T47D (cell line): ENCODE measurements around the gene TNN.
"Not testable (repeated sequence)": the region's sequence is repeated elsewhere in the genome, so short reads cannot be mapped to it uniquely, and the experiment has no call there.

ENCODE experiments used
- DNase-seq, 2 experiments: peaks; one replicate each; pipeline versions ENCODE4 v3.0.0 to v3.0.0-alpha.2; 2011 to 2012; ENCODE audit warnings: low read depth in 1 of 2, low spot score in 1 of 2
- JUND ChIP-seq: IDR thresholded peaks from 2 replicates; pipeline ENCODE4 v1.6.1; 2012; ENCODE audit warnings: low read depth
- in situ Hi-C: cut with HindIII; loops from 2 replicates; pipeline ENCODE4 v1.10.0; 2016; ENCODE audit warnings: low sequenced_read_pairs, low pct_unique_long_range_greater_than_20kb

The TNN gene

GRCh38 chr1:175077356-175078030, 9.9 kb downstream of the TNN start:
- TF ChIP-seq JUND, result no peak
- in situ Hi-C loops, result no loop called here
- DNase-seq, result no peak

- no peak for DNase-seq
- in situ Hi-C loops, result no loop called here
- no peak for TF ChIP-seq JUND
Measured at GRCh38 chr1:175078629-175079028, 11.0 kb downstream of the TNN start.

- no peak for DNase-seq
- in situ Hi-C loops, result no loop called here
- TF ChIP-seq JUND, result no peak
Measured at GRCh38 chr1:175079338-175079737, 11.7 kb downstream of the TNN start.

GRCh38 chr1:175080030-175080429, 12.4 kb downstream of the TNN start:
- in situ Hi-C loops, result no loop called here
- DNase-seq, result no peak
- no peak for TF ChIP-seq JUND

- no peak for TF ChIP-seq JUND
- DNase-seq, result no peak
- in situ Hi-C loops, result no loop called here
Measured at GRCh38 chr1:175081983-175082382, 14.3 kb downstream of the TNN start.

GRCh38 chr1:175088525-175088951, 20.9 kb downstream of the TNN start:
- no peak for TF ChIP-seq JUND
- in situ Hi-C loops, result no loop called here
- no peak for DNase-seq

GRCh38 chr1:175089136-175089718, 21.6 kb downstream of the TNN start:
- in situ Hi-C loops, result no loop called here
- TF ChIP-seq JUND, result no peak
- no peak for DNase-seq

GRCh38 chr1:175090780-175091179, 23.1 kb downstream of the TNN start:
- no peak for TF ChIP-seq JUND
- in situ Hi-C loops, result no loop called here
- DNase-seq, result no peak

- no peak for DNase-seq
- TF ChIP-seq JUND, result no peak
- in situ Hi-C loops, result no loop called here
Measured at GRCh38 chr1:175094626-175095025, 27.0 kb downstream of the TNN start.

GRCh38 chr1:175095069-175095468, 27.4 kb downstream of the TNN start:
- no peak for DNase-seq
- TF ChIP-seq JUND, result no peak
- in situ Hi-C loops, result no loop called here

GRCh38 chr1:175095978-175096607, 28.5 kb downstream of the TNN start:
- no peak for DNase-seq
- TF ChIP-seq JUND, result no peak
- in situ Hi-C loops, result no loop called here

GRCh38 chr1:175097361-175097760, 29.7 kb downstream of the TNN start:
- no peak for TF ChIP-seq JUND
- in situ Hi-C loops, result no loop called here

GRCh38 chr1:175099916-175100315, 32.3 kb downstream of the TNN start:
- DNase-seq, result no peak
- in situ Hi-C loops, result no loop called here
- no peak for TF ChIP-seq JUND

More at GRCh38 chr1:175097361-175097760, 29.7 kb downstream of the TNN start:
- DNase-seq, result no peak

- in situ Hi-C loops, DNase-seq: not testable (repeated sequence)
Measured at GRCh38 chr1:175102166-175102565, 34.5 kb downstream of the TNN start.

- in situ Hi-C loops, DNase-seq: not testable (repeated sequence)
Measured at GRCh38 chr1:175106536-175106935, 38.9 kb downstream of the TNN start.

GRCh38 chr1:175108331-175108820, 40.7 kb downstream of the TNN start:
- DNase-seq, in situ Hi-C loops: not testable (repeated sequence)
